Subcutaneous abdominal adipose tissue (tissue), 5 donors: ENCODE data around the gene GPRC5C.

Source experiments
- H3K27ac ChIP-seq: one replicate; pipeline ENCODE4 v1.7.0; 2013; ENCODE audit warnings: low read depth, mild to moderate bottlenecking, inconsistent platforms, low read length, moderate library complexity
- H3K27me3 ChIP-seq, 5 donors: one replicate each; pipeline ENCODE4 v1.7.0; 2013; ENCODE audit warnings: low read length in 5 of 5, inconsistent platforms in 1 of 5; ENCODE audit not compliant: control insufficient read depth in 5 of 5, insufficient read depth in 4 of 5
- H3K36me3 ChIP-seq, 5 donors: one replicate each; pipeline ENCODE4 v1.7.0; 2013; ENCODE audit warnings: low read length in 5 of 5; ENCODE audit not compliant: control insufficient read depth in 5 of 5, insufficient read depth in 5 of 5
- H3K4me1 ChIP-seq, 5 donors: one replicate each; pipeline ENCODE4 v1.7.0; 2013; ENCODE audit warnings: low read length in 5 of 5, mild to moderate bottlenecking in 3 of 5, moderate library complexity in 1 of 5; ENCODE audit not compliant: control insufficient read depth in 5 of 5, insufficient read depth in 5 of 5
- H3K4me3 ChIP-seq, 5 donors: one replicate each; pipeline ENCODE4 v1.7.0; 2013; ENCODE audit warnings: low read length in 5 of 5, low read depth in 1 of 5
- H3K9ac ChIP-seq, 5 donors: one replicate each; pipeline ENCODE4 v1.7.0; 2013; ENCODE audit warnings: low read length in 5 of 5, mild to moderate bottlenecking in 4 of 5, moderate library complexity in 3 of 5
- H3K9me3 ChIP-seq, 5 donors: one replicate each; pipeline ENCODE4 v1.7.0; 2013; ENCODE audit warnings: low read length in 5 of 5; ENCODE audit not compliant: control insufficient read depth in 5 of 5
- donor health status: healthy.
- donor health status: healthy.
- donor health status: healthy.
- donor health status: healthy.
- donor health status: healthy.

GPRC5C gene

DNA sequence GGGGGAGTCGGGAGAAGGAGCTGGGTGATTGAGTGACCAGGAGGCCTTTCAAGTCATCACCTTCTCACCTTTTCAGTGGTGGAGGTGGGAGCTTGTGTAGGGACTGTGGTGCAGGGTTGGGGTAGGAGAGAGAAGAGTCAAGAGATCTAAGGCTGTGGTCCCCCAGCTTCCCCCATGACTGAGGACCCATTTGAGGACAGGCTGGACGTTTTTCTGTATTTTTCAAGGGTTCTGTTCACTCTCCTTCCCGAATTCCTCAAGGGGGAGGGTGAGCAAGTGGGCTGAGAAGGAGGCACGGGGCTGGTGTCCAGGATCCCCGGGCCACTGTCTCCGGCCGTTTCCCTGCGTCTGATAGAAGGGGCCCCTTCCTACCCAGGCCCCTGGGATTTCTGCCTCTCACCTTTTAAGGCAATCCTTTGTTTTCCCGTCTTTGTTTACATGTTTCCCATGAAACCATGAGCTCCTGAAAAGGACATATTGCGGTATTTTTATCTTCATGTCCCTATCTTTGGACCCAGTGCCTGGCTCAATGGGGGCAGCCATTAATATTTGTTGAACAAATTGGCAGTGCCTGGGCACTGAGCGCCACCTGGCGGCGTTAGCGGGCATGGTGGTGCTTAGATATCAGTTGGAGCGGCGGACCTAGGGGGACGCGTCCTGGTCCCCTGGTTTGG is 25.4 kb downstream of the GPRC5C start:
- H3K27ac ChIP-seq = no peak overlapping the region
- H3K36me3 ChIP-seq = no peaks in the 10 kb centered on the region
- H3K9ac ChIP-seq = peak overlapping the region in 1 of 5 donors; percentile 39
- no peaks in the 10 kb centered on the region for H3K9me3 ChIP-seq
- H3K4me3 ChIP-seq = no peak overlapping the region
- peaks cover 0 to 2% (median 0%) of the 10 kb centered on the region in 5 donors for H3K27me3 ChIP-seq
- H3K4me1 ChIP-seq = peaks cover 17 to 34% (median 32%) of the 10 kb centered on the region in 5 donors

DNA sequence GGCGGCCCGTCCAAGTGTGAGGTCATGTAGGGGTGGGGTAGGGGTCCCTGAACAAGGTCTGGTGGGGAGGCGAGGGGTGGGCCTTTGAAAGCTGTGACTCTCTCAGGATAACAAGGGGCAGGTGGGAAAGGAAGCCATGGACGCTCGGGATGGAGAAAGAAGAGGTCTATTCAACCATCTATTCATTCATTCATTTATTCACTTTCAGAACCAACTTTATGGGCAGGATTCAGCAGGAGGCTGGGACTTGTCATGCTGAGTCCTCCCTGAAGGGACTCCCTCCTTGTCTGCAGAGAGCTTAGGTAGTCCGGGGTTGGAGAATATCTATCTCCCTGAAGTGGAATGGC is 25.9 kb downstream of the GPRC5C start:
- H3K4me1 ChIP-seq = peaks cover 12 to 34% (median 28%) of the 10 kb centered on the region in 5 donors
- H3K36me3 ChIP-seq = no peaks in the 10 kb centered on the region
- no peak overlapping the region for H3K27ac ChIP-seq
- H3K27me3 ChIP-seq = peaks cover 0 to 5% (median 0%) of the 10 kb centered on the region in 5 donors
- no peak overlapping the region for H3K4me3 ChIP-seq
- no peaks in the 10 kb centered on the region for H3K9me3 ChIP-seq
- no peak overlapping the region for H3K9ac ChIP-seq

DNA sequence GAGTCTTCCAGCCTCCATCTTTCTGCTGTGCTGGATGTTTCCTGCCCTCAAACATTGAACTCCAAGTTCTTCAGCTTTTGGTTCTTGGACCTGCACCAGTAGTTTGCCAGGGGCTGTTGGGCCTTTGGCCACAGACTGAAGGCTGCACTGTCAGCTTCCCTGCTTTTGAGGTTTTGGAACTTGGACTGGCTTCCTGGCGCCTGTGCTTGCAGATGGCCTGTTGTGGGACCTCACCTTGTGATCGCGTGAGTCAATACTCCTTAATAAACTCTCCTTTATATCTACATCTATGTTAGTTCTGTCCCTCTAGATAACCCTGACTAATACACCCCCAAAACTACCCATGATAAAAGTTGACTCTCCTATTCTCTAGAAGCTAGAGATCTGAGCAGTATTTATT is 26.9 kb downstream of the GPRC5C start:
- Histone ChIP-seq H3K4me1 (peaks cover 7 to 34% (median 23%) of the 10 kb centered on the region in 5 donors), H3K9me3 (no peaks in the 10 kb centered on the region), H3K9ac (no peak overlapping the region), H3K27me3 (peaks cover 0 to 8% (median 3%) of the 10 kb centered on the region in 5 donors), H3K27ac (no peak overlapping the region), H3K4me3 (no peak overlapping the region), H3K36me3 (no peaks in the 10 kb centered on the region)

DNA sequence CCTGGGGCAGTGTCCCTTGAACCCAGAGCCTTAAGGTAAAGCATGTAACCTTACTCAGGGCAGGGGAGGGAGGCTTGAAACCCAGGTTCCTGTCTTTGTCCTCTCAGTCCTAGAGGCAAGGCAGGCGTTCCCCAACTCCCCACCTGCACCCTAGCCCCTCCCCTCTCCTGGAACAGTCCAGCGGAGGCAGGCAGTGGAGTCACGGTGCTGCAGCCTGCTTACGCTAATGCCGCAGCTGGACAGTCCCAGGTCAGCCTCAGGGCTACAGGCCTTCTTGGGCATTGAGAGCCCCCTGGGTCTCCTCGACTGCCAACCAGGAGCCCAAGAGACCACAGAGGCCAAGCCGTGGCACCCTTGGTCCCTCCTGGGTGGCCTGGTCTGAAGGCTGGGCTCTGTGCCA is 27.7 kb downstream of the GPRC5C start:
- Histone ChIP-seq H3K9me3 (no peaks in the 10 kb centered on the region), H3K9ac (no peak overlapping the region), H3K27ac (no peak overlapping the region), H3K36me3 (no peaks in the 10 kb centered on the region), H3K4me3 (no peak overlapping the region), H3K27me3 (peaks cover 0 to 8% (median 3%) of the 10 kb centered on the region in 5 donors), H3K4me1 (peaks cover 6 to 29% (median 18%) of the 10 kb centered on the region in 5 donors)

DNA sequence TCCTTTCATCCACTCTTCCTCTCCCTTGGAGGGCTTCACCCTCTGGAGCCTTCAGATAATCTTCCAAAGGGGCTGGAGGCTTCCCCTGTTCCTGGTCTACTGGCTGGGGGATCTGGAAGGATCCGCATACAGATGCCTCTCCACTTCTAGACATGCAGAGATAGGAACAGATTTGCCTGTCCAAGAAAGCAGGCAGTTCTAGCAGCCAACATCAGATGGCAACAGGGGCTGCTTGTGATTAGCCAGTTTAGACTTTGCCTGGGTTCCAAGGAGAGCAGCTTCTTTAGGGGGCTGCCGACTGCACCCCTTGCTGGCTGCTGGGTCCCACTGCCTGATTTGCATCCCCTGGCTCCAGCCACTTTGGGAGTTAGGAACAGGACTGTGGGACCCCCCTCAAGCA is 28.4 kb downstream of the GPRC5C start:
- Histone ChIP-seq H3K36me3 (no peaks in the 10 kb centered on the region), H3K4me3 (no peak overlapping the region), H3K4me1 (peaks cover 0 to 23% (median 12%) of the 10 kb centered on the region in 5 donors), H3K27me3 (peaks cover 0 to 6% (median 3%) of the 10 kb centered on the region in 5 donors), H3K27ac (no peak overlapping the region), H3K9me3 (no peaks in the 10 kb centered on the region), H3K9ac (no peak overlapping the region)

DNA sequence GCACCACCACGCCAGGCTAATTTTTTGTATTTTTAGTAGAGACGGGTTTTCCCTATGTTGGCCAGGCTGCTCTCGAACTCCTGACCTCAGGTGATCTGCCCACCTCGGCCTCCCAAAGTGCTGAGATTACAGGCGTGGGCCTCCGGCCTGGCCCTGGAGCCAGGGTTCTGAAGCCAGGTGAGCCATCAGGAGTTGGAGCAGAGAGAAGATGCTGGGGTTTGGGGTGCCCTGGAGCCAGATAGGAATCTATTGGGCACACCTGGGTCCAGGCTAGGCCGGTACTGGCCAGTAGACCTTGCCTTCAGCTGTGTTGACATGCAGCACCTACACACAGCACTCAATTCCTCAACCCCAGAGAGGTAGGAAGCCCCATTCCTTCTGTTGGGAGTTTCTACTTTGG is 29.1 kb downstream of the GPRC5C start:
- H3K4me1 ChIP-seq = peaks cover 0 to 26% (median 14%) of the 10 kb centered on the region in 5 donors
- H3K27ac ChIP-seq = no peak overlapping the region
- no peak overlapping the region for H3K9ac ChIP-seq
- no peaks in the 10 kb centered on the region for H3K36me3 ChIP-seq
- H3K9me3 ChIP-seq = no peaks in the 10 kb centered on the region
- peaks cover 1 to 9% (median 6%) of the 10 kb centered on the region in 5 donors for H3K27me3 ChIP-seq
- no peak overlapping the region for H3K4me3 ChIP-seq

DNA sequence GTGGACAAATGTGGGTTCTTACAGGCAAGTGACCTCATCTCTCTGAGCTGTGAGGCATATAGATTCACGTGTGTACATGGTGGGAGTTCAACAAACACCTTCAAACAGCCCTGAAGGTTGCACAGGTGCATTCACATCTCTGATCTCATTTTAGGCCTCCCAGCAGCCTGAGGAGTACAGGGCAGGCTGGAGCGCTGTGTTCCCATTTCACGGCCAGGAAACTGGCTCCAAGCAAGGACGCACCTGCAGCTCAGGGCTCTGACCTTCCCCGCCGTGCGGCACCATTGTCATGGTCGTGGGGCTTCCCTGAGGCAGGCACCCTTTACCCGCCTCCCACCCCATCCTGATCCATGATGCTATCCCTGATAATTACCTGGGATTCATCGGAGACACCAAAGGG is 29.7 kb downstream of the GPRC5C start:
- H3K36me3 ChIP-seq = no peaks in the 10 kb centered on the region
- no peak overlapping the region for H3K9ac ChIP-seq
- H3K4me3 ChIP-seq = no peak overlapping the region
- H3K4me1 ChIP-seq = peaks cover 0 to 31% (median 15%) of the 10 kb centered on the region in 5 donors
- H3K9me3 ChIP-seq = no peaks in the 10 kb centered on the region
- peaks cover 8 to 15% (median 12%) of the 10 kb centered on the region in 5 donors for H3K27me3 ChIP-seq
- no peak overlapping the region for H3K27ac ChIP-seq

DNA sequence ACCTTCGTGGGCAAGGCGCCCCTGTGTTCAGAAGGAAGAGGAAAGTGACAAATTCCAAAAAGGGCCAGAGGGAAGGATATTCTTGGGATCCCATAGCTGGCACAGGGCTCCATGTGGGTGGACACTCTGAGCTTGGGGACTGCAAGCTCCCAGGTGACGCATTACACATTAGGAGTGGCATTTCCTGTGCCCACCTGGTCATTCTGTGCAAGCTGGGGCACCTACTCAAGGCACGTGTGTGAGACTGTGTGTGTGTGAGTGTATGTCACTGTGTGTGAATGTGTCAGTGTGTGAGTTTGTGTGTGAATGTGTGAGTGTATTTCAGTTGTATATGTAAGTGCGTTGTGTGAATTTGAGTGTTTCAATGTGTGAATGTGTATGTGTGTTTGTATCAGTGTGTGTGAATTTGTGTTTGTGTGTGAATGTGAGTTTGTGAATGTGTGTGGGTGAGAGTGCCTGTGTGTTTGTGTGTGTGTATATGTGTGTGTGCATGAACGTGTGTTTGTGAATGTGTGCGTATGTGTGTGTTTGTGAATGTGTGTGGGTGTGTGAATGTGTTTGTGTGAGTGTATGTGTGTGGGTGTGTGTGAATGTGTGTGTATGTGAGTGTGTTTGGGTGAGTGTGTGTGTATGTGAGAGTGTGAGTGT is 33.0 kb downstream of the GPRC5C start:
- Histone ChIP-seq H3K9me3 (no peaks in the 10 kb centered on the region), H3K27ac (no peak overlapping the region), H3K27me3 (peaks cover 14 to 24% (median 22%) of the 10 kb centered on the region in 5 donors), H3K4me3 (no peak overlapping the region), H3K4me1 (peaks cover 0 to 26% (median 8%) of the 10 kb centered on the region in 5 donors), H3K36me3 (no peaks in the 10 kb centered on the region), H3K9ac (no peak overlapping the region)

DNA sequence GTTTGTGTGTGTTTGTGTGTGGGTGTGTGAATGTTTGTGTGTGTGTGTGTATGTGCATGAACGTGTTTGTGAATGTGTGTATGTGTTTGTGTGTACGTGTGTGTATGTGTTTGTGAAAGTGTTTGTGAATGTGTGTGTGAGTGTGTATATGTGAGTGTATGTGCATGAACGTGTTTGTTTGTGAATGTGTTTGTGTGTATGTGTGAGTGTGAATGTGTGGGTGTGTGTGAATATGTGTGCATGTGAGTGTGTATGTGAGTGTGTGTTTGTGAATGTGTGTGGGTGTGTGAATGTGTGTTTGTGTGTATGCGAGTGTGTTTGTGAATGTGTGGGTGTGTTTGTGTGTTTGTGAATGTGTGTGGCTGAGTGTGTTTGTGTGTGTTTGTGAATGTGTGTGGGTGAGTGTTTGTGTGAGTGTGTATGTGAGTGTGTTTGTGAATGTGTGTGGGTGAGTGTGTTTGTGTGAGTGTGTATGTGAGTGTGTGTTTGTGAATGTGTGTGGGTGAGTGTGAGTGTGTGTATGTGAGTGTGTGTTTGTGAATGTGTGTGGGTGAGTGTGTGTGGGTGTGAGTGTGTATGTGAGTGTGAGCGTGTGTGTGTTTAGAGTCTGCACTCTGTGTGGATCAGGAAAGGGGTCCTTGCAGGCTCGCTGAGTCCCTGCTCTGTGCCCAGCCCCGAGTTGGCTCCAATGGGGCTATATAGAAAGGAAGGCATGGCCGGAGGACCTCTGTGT is 33.7 kb downstream of the GPRC5C start:
- peak overlapping the region in 2 of 5 donors; percentile 2 to 55 for H3K4me3 ChIP-seq
- H3K4me1 ChIP-seq = peaks cover 0 to 26% (median 8%) of the 10 kb centered on the region in 5 donors
- H3K9me3 ChIP-seq = no peaks in the 10 kb centered on the region
- H3K36me3 ChIP-seq = no peaks in the 10 kb centered on the region
- H3K27ac ChIP-seq = no peak overlapping the region
- no peak overlapping the region for H3K9ac ChIP-seq
- peaks cover 14 to 24% (median 22%) of the 10 kb centered on the region in 5 donors for H3K27me3 ChIP-seq
